Neural crest cell (in vitro differentiated cells): Measurements from ENCODE around the gene RBFA. TPM values are rescaled to one million over a fixed set of nuclear protein-coding genes. Genes with fewer than 3 reads are reported as not detected.
A peak's percentile ranks its signal among the peaks of the same experiment; 100 is the strongest.

ENCODE experiments used
- DNase-seq: peaks from one replicate; pipeline ENCODE4 v3.0.0; 2021; ENCODE audit warnings: low read depth, mixed read lengths, low spot score
- H3K27ac Mint-ChIP-seq: one replicate; pipeline ENCODE4 v1.8.0; 2021; ENCODE audit warnings: mild to moderate bottlenecking, mixed read lengths; ENCODE audit not compliant: unreplicated experiment
- H3K27me3 Mint-ChIP-seq: 2 replicates; pipeline ENCODE4 v1.8.0; 2021; ENCODE audit warnings: low read depth, mild to moderate bottlenecking, mixed read lengths
- H3K36me3 Mint-ChIP-seq: 2 replicates; pipeline ENCODE4 v1.8.0; 2021; ENCODE audit warnings: low read depth, mild to moderate bottlenecking, mixed read lengths
- H3K4me1 Mint-ChIP-seq: 2 replicates; pipeline ENCODE4 v1.8.0; 2021; ENCODE audit warnings: mixed read lengths
- H3K4me3 Mint-ChIP-seq: one replicate; pipeline ENCODE4 v1.8.0; 2021; ENCODE audit warnings: mild to moderate bottlenecking, mixed read lengths
- H3K9me3 Mint-ChIP-seq: 2 replicates; pipeline ENCODE4 v1.8.0; 2021; ENCODE audit warnings: mixed read lengths
- CTCF ChIP-seq: fragments of 200-600 bp; sonication (generic); conservative IDR thresholded peaks from 2 replicates; pipeline ENCODE4 v1.5.0; 2021; ENCODE audit warnings: antibody characterized with exemption, mild to moderate bottlenecking
- long read RNA-seq: library from polyadenylated mRNA; unstranded; transcript quantifications from one replicate; pipeline ENCODE4 v2.0.0, GENCODE V29; 2020
- total RNA-seq: library from RNA; stranded (reverse); gene quantifications from 2 replicates; pipeline ENCODE4 v1.2.1, GENCODE V29; 2021

The RBFA gene
- 47.0 and 50.7 TPM in 2 replicates for total RNA-seq
- long read RNA-seq, transcript RBFA-202 (7 exons, 1,407 nt): major isoform, 49 of 55 reads
- long read RNA-seq, partial matches to known transcripts: 0 of 55 reads
- long read RNA-seq, other reads (novel, unspliced or antisense): 2 of 55 reads

- Mint-ChIP-seq H3K27me3 (no peaks in the 10 kb centered on the region), H3K4me1 (peaks cover 27% of the 10 kb centered on the region), H3K27ac (peak within 1 kb of the TSS; percentile 95), H3K4me3 (peak within 1 kb of the TSS; percentile 97), H3K9me3 (peaks cover 5% of the 10 kb centered on the region), H3K36me3 (peaks cover 22% of the 10 kb centered on the region)
- TF ChIP-seq CTCF: peak; percentile 58
- peak; percentile 100 for DNase-seq
Measured at GRCh38 chr18:80034068-80034851, at the start of gene RBFA. Gene RBFA (plus strand): TSS chr18:80034434. CDS start chr18:80034496, 62 bp downstream.

GRCh38 chr18:79985172-79985571 is 49.1 kb upstream of the RBFA start:
- no peak overlapping the region for H3K27ac Mint-ChIP-seq
- no peak for DNase-seq
- H3K4me3 Mint-ChIP-seq: no peak overlapping the region
- peaks cover 48% of the 10 kb centered on the region for H3K4me1 Mint-ChIP-seq
- TF ChIP-seq CTCF: no peak
- H3K9me3 Mint-ChIP-seq: no peaks in the 10 kb centered on the region
- no peaks in the 10 kb centered on the region for H3K27me3 Mint-ChIP-seq
- peaks cover 7% of the 10 kb centered on the region for H3K36me3 Mint-ChIP-seq

- no peak for TF ChIP-seq CTCF
- no peak for DNase-seq
- H3K4me3 Mint-ChIP-seq: peak overlapping the region; percentile 94
- H3K9me3 Mint-ChIP-seq: no peaks in the 10 kb centered on the region
- peaks cover 7% of the 10 kb centered on the region for H3K36me3 Mint-ChIP-seq
- peaks cover 43% of the 10 kb centered on the region for H3K4me1 Mint-ChIP-seq
- H3K27me3 Mint-ChIP-seq: no peaks in the 10 kb centered on the region
- H3K27ac Mint-ChIP-seq: peak overlapping the region; percentile 30
Measured at GRCh38 chr18:79986726-79987125, 47.5 kb upstream of the RBFA start.

- TF ChIP-seq CTCF: no peak
Measured at GRCh38 chr18:79987566-79987965, 46.7 kb upstream of the RBFA start.

GRCh38 chr18:79988071-79988450 is 46.2 kb upstream of the RBFA start:
- Mint-ChIP-seq H3K9me3 (no peaks in the 10 kb centered on the region), H3K27me3 (no peaks in the 10 kb centered on the region), H3K4me1 (peaks cover 32% of the 10 kb centered on the region), H3K36me3 (peaks cover 7% of the 10 kb centered on the region), H3K4me3 (peak overlapping the region; percentile 94), H3K27ac (peak overlapping the region; percentile 88)
- peak; percentile 59 for DNase-seq
- no peak for TF ChIP-seq CTCF

More at GRCh38 chr18:79987566-79987965, 46.7 kb upstream of the RBFA start:
- peaks cover 7% of the 10 kb centered on the region for H3K36me3 Mint-ChIP-seq
- H3K4me1 Mint-ChIP-seq: peaks cover 34% of the 10 kb centered on the region
- H3K27me3 Mint-ChIP-seq: no peaks in the 10 kb centered on the region
- H3K4me3 Mint-ChIP-seq: peak overlapping the region; percentile 94
- H3K27ac Mint-ChIP-seq: peak overlapping the region; percentile 88
- no peaks in the 10 kb centered on the region for H3K9me3 Mint-ChIP-seq
- no peak for DNase-seq
